IMR-90 (cell line): ENCODE data around the gene AREL1. TPM values are rescaled to one million over a fixed set of nuclear protein-coding genes. Genes with fewer than 3 reads are reported as not detected.

ENCODE experiments used
- ATAC-seq: fragments of 200-7000 bp; cut with Tn5 transposase; 2 replicates; pipeline ENCODE4 v1.9.1; 2020; ENCODE audit warnings: low read depth, mild to moderate bottlenecking, moderate library complexity
- BruUV-seq: library from RNA; stranded (reverse); fragments of 400-500 nt; replicated peaks from 2 replicates; lab custom pipeline; 2021; lab: Mats Ljungman, UMichigan
- CTCF ChIA-PET: fragments of 300-600 bp; formaldehyde crosslinking; extraction: SDS; loops from one replicate; lab custom pipeline; 2021; ENCODE audit warnings: antibody characterized with exemption; lab: Yijun Ruan, JAX
- POLR2A ChIA-PET: fragments of 300-600 bp; sonication (Branson Sonifier 250); formaldehyde crosslinking; loops from one replicate; lab custom pipeline; 2022; ENCODE audit warnings: antibody characterized with exemption; ENCODE audit not compliant: unreplicated experiment; lab: Charles Lee
- DNase-seq: peaks from one replicate; pipeline ENCODE4 v3.0.0; 2013
- H2AFZ ChIP-seq: replicated peaks from 2 replicates; pipeline ENCODE3; 2013; ENCODE audit warnings: low read length, mild to moderate bottlenecking; ENCODE audit not compliant: poor library complexity
- H2AK5ac ChIP-seq: 2 replicates; pipeline ENCODE4 v1.6.1; 2013; ENCODE audit warnings: low read depth, low read length, inconsistent platforms
- H2AK9ac ChIP-seq: replicated peaks from 2 replicates; pipeline ENCODE3; 2013; ENCODE audit warnings: mild to moderate bottlenecking, low read depth, low read length, moderate library complexity; ENCODE audit not compliant: poor library complexity
- H2BK120ac ChIP-seq: 2 replicates; pipeline ENCODE4 v1.6.1; 2013; ENCODE audit warnings: low read depth, low read length, inconsistent platforms
- H2BK15ac ChIP-seq: 3 replicates; pipeline ENCODE4 v1.6.1; 2013; ENCODE audit warnings: low read depth, low read length, inconsistent platforms
- H2BK20ac ChIP-seq: 2 replicates; pipeline ENCODE4 v1.6.1; 2013; ENCODE audit warnings: low read depth, mild to moderate bottlenecking, inconsistent platforms, low read length, moderate library complexity
- H2BK5ac ChIP-seq: 2 replicates; pipeline ENCODE4 v1.6.1; 2013; ENCODE audit warnings: mild to moderate bottlenecking, low read depth, low read length, inconsistent platforms; ENCODE audit not compliant: poor library complexity, severe bottlenecking
- H3K14ac ChIP-seq: replicated peaks from 2 replicates; pipeline ENCODE4 v1.6.1; 2013; ENCODE audit warnings: low read depth, low read length, inconsistent platforms
- H3K18ac ChIP-seq: 2 replicates; pipeline ENCODE4 v1.6.1; 2013; ENCODE audit warnings: low read depth, low read length, control low read depth
- H3K23ac ChIP-seq: 2 replicates; pipeline ENCODE4 v1.6.1; 2013; ENCODE audit warnings: low read depth, low read length, inconsistent platforms
- H3K27ac ChIP-seq: 2 replicates; pipeline ENCODE4 v1.5.1; 2013; ENCODE audit warnings: mild to moderate bottlenecking, control low read depth, low read length; ENCODE audit not compliant: insufficient read depth
- H3K27me3 ChIP-seq: 2 replicates; pipeline ENCODE4 v1.6.1; 2013; ENCODE audit warnings: low read length; ENCODE audit not compliant: control insufficient read depth, insufficient read depth
- H3K36me3 ChIP-seq: 2 replicates; pipeline ENCODE4 v1.6.1; 2013; ENCODE audit warnings: low read length, mixed read lengths; ENCODE audit not compliant: control insufficient read depth, insufficient read depth
- H3K4ac ChIP-seq: 2 replicates; pipeline ENCODE4 v1.6.1; 2013; ENCODE audit warnings: low read depth, low read length, inconsistent platforms
- H3K4me1 ChIP-seq: 2 replicates; pipeline ENCODE4 v1.6.1; 2013; ENCODE audit warnings: low read length, mixed read lengths; ENCODE audit not compliant: control insufficient read depth, insufficient read depth
- H3K4me2 ChIP-seq: 2 replicates; pipeline ENCODE4 v1.6.1; 2013; ENCODE audit warnings: low read depth, mild to moderate bottlenecking, control low read depth, low read length, moderate library complexity
- H3K4me3 ChIP-seq: 2 replicates; pipeline ENCODE4 v1.5.1; 2013; ENCODE audit warnings: low read depth, mild to moderate bottlenecking, control low read depth, low read length, moderate library complexity; ENCODE audit not compliant: insufficient read depth
- H3K56ac ChIP-seq: 2 replicates; pipeline ENCODE4 v1.6.1; 2013; ENCODE audit warnings: low read length, inconsistent platforms; ENCODE audit not compliant: insufficient read depth; ENCODE audit errors: extremely low read depth
- H3K79me1 ChIP-seq, 2 experiments: 2 replicates each; pipeline ENCODE4 v1.6.1; 2013; ENCODE audit warnings: low read length in 2 of 2, inconsistent platforms in 1 of 2, low read depth in 1 of 2
- H3K9ac ChIP-seq: 2 replicates; pipeline ENCODE4 v1.6.1; 2013; ENCODE audit warnings: low read depth, low read length, control low read depth
- H3K9me1 ChIP-seq: 2 replicates; pipeline ENCODE4 v1.6.1; 2013; ENCODE audit warnings: low read length, inconsistent platforms; ENCODE audit not compliant: insufficient read depth
- H3K9me3 ChIP-seq: 2 replicates; pipeline ENCODE4 v1.6.1; 2013; ENCODE audit warnings: low read length; ENCODE audit not compliant: control insufficient read depth, insufficient read depth
- H4K20me1 ChIP-seq: 2 replicates; pipeline ENCODE4 v1.6.1; 2013; ENCODE audit warnings: low read length, inconsistent platforms; ENCODE audit not compliant: insufficient read depth
- H4K5ac ChIP-seq: 2 replicates; pipeline ENCODE4 v1.6.1; 2013; ENCODE audit warnings: mild to moderate bottlenecking, low read depth, low read length, control low read depth
- H4K8ac ChIP-seq, 2 experiments: 2 replicates each; pipeline ENCODE4 v1.6.1; 2013; ENCODE audit warnings: low read depth in 2 of 2, low read length in 2 of 2, control low read depth in 1 of 2, inconsistent platforms in 1 of 2
- H4K91ac ChIP-seq: 2 replicates; pipeline ENCODE4 v1.6.1; 2013; ENCODE audit warnings: low read depth, low read length, inconsistent platforms; ENCODE audit not compliant: insufficient read depth
- BHLHE40 ChIP-seq: fragments of 150-350 bp; IDR thresholded peaks from 2 replicates; pipeline ENCODE4 v1.6.1; 2016; ENCODE audit warnings: mild to moderate bottlenecking, low read depth, low read length
- CHD1 ChIP-seq: IDR thresholded peaks from 2 replicates; pipeline ENCODE4 v1.6.1; 2012; ENCODE audit warnings: low read depth, low read length, improper control_type of control experiment
- ELK1 ChIP-seq: fragments of 150-350 bp; IDR thresholded peaks from 2 replicates; pipeline ENCODE4 v1.6.1; 2016; ENCODE audit warnings: low read depth, mild to moderate bottlenecking, low read length, moderate library complexity, borderline replicate concordance
- FOS ChIP-seq: fragments of 150-350 bp; IDR thresholded peaks from 2 replicates; pipeline ENCODE4 v1.6.1; 2016; ENCODE audit warnings: low read depth, low read length
- MAZ ChIP-seq: IDR thresholded peaks from 2 replicates; pipeline ENCODE4 v1.6.1; 2012; ENCODE audit warnings: low read depth, mild to moderate bottlenecking, low read length, improper control_type of control experiment, moderate library complexity, borderline replicate concordance
- NFE2L2 ChIP-seq: fragments of 150-350 bp; IDR thresholded peaks from 2 replicates; pipeline ENCODE4 v1.6.1; 2016; ENCODE audit warnings: low read depth, mild to moderate bottlenecking, low read length
- POLR2A ChIP-seq: IDR thresholded peaks from 2 replicates; pipeline ENCODE4 v1.6.1; 2012; ENCODE audit warnings: mild to moderate bottlenecking, low read depth, low read length
- RFX5 ChIP-seq: IDR thresholded peaks from 2 replicates; pipeline ENCODE4 v1.8.0; 2012; ENCODE audit warnings: low read depth, mild to moderate bottlenecking, low read length, moderate library complexity
- USF2 ChIP-seq: fragments of 150-350 bp; IDR thresholded peaks from 2 replicates; pipeline ENCODE4 v1.6.1; 2017; ENCODE audit warnings: mild to moderate bottlenecking, antibody characterized with exemption, low read length, low read depth
- WGBS, 2 experiments: methylation state at CpG; one replicate each; pipeline versions ENCODE4 v1.1.5 to v1.1.7; 2013; ENCODE audit warnings: missing lambda C conversion rate in 2 of 2; ENCODE audit not compliant: insufficient read length in 1 of 2; ENCODE audit errors: extremely low coverage in 2 of 2; 5-methylcytosine and 5-hydroxymethylcytosine counted together
- dilution Hi-C: fragments of 300-500 bp; cut with HindIII; formaldehyde crosslinking; loops from one replicate; pipeline ENCODE4 v1.14.3; 2018; ENCODE audit warnings: low sequenced_read_pairs; ENCODE audit not compliant: unreplicated experiment
- in situ Hi-C: fragments of 300-500 bp; cut with MboI; formaldehyde crosslinking; loops from 3 replicates; pipeline ENCODE4 v1.14.3; 2019; ENCODE audit warnings: low sequenced_read_pairs, inconsistent platforms, mixed read lengths
- intact Hi-C: fragments of 100-400 bp; cut with micrococcal nuclease; formaldehyde crosslinking; loops from 2 replicates; pipeline ENCODE4 v1.10.0; 2022
- polyA plus RNA-seq, 3 experiments: library from polyadenylated mRNA; depleted of rRNA; stranded (reverse); fragments of >200 nt; gene quantifications; 2 replicates each; pipeline ENCODE4 v1.2.3, GENCODE V29; 2012; ENCODE audit warnings: low replicate concordance in 1 of 3
- total RNA-seq: library from RNA; depleted of rRNA; stranded (reverse); fragments of >200 nt; gene quantifications from 2 replicates; pipeline ENCODE4 v1.2.3, GENCODE V29; 2012

Gene AREL1
- total and polyA plus RNA-seq, 2 of the 4 experiments (the other 2 are of a cell fraction), result 30.0 to 39.3 TPM

GRCh38 chr14:74747237-74747636 lies 34.4 kb upstream of the AREL1 start:
- no peak overlapping the region for H2AK5ac ChIP-seq
- H4K91ac ChIP-seq, result no peak overlapping the region
- in situ Hi-C loops (no loop called here), intact Hi-C loops (no loop called here), dilution Hi-C loops (no loop called here)
- no peak overlapping the region for H4K5ac ChIP-seq
- no peak overlapping the region for H2BK120ac ChIP-seq
- H3K36me3 ChIP-seq, result no peaks in the 10 kb centered on the region
- H3K4me3 ChIP-seq, result no peak overlapping the region
- H3K18ac ChIP-seq, result no peak overlapping the region
- no peak overlapping the region for H3K4me2 ChIP-seq
- no peak for DNase-seq
- H3K79me1 ChIP-seq, result no peaks in the 10 kb centered on the region
- no peak overlapping the region for H2BK20ac ChIP-seq
- no peak overlapping the region for H2BK15ac ChIP-seq
- no peak overlapping the region for H2AK9ac ChIP-seq
- BruUV-seq, result no TSS peak
- H2AFZ ChIP-seq, result no peak overlapping the region
- no peak overlapping the region for H2BK5ac ChIP-seq
- POLR2A ChIA-PET, result no interaction called here
- no peak for ATAC-seq
- H3K9me3 ChIP-seq, result no peaks in the 10 kb centered on the region
- H4K8ac ChIP-seq, result no peak overlapping the region
- CTCF ChIA-PET, result no interaction called here
- WGBS, 2 experiments, result no CpG with 5 or more reads among the region's 2 CpGs
- H3K9me1 ChIP-seq, result no peaks in the 10 kb centered on the region
- no peaks in the 10 kb centered on the region for H3K27me3 ChIP-seq
- no peak overlapping the region for H3K14ac ChIP-seq
- H3K23ac ChIP-seq, result no peak overlapping the region
- H3K9ac ChIP-seq, result no peak overlapping the region
- TF ChIP-seq MAZ (no peak), USF2 (no peak), ELK1 (no peak), NFE2L2 (no peak), RFX5 (no peak), CHD1 (no peak), POLR2A (no peak), FOS (no peak), BHLHE40 (no peak)
- H3K27ac ChIP-seq, result no peak overlapping the region
- no peak overlapping the region for H3K4ac ChIP-seq
- no peaks in the 10 kb centered on the region for H4K20me1 ChIP-seq
- no peaks in the 10 kb centered on the region for H3K4me1 ChIP-seq
- no peak overlapping the region for H3K56ac ChIP-seq
